GM19099 (cell line): ENCODE data around the gene PCDHGB6.
"Not testable (repeated sequence)": the region's sequence is repeated elsewhere in the genome, so short reads cannot be mapped to it uniquely, and the experiment has no call there.

ENCODE experiments used
- POLR2A ChIP-seq: IDR thresholded peaks from 3 replicates; pipeline ENCODE4 v1.6.1; 2011; ENCODE audit warnings: low read depth; ENCODE audit not compliant: insufficient read length; ENCODE audit errors: extremely low read depth

PCDHGB6 gene

DNA sequence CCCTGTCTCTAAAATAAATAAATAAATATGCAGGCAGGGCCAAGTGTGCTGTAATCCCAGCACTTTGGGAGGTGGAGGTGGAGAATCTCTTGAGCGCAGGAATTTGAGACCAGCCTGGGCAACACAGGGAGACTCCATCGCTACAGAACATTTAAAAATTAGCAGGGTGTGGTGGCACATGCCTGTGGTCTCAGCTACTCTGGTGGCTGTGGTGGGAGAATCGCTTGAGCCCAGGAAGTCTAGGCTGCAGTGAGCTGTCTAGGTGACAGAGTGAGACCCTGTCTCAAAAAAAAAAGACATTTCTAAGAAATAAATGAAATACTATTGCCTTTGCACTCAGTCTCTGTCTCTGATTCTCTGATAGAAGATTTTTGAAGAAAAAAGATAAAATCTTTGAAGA is 3.8 kb downstream of the PCDHGB6 start:
- TF ChIP-seq POLR2A, result no peak

DNA sequence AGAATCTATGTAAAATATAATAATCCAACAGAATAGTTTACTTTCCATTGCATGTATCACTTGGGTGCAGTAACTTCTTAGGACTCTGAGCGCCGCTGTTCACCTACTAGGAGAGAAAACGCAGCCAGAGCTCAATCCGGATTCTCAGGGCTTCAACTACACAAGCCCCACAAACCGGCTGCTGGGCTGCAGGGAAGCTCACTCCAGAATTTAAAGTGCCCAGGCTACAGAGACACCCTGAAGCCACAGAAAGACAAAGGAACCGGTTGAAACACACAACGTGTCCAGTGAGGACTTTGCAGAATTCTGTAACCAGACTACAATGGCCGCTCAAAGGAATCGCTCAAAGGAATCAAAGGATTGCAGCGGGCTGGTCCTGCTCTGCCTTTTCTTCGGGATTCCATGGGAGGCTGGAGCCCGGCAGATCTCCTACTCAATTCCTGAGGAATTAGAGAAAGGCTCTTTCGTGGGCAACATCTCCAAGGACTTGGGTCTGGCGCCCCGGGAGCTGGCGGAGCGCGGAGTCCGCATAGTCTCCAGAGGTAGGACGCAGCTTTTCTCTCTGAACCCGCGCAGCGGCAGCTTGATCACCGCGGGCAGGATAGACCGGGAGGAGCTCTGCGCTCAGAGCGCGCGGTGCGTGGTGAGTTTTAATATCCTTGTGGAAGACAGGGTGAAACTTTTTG is 5.2 kb downstream of the PCDHGB6 start, which contains the start of gene PCDHGA10:
Gene PCDHGA10, plus strand, starts transcription at position 134 of the 686 bp plus-strand sequence. Its CDS starts 189 bp downstream, at position 323.
- TF ChIP-seq POLR2A, result no peak

DNA sequence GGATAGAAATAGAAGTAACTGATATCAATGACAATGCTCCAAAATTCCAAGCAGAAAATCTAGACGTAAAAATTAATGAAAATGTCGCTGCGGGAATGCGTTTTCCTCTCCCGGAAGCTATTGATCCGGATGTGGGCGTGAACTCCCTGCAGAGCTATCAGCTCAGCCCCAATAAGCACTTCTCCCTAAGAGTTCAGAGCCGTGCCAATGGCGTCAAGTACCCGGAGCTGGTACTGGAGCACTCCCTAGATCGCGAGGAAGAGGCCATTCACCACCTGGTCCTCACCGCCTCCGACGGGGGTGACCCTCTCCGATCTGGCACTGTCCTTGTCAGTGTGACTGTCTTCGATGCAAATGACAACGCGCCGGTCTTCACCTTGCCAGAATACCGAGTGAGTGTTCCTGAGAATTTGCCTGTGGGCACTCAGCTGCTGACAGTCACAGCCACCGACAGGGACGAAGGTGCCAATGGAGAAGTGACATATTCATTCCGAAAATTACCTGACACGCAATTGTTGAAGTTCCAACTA is 5.8 kb downstream of the PCDHGB6 start:
- TF ChIP-seq POLR2A, result no peak

DNA sequence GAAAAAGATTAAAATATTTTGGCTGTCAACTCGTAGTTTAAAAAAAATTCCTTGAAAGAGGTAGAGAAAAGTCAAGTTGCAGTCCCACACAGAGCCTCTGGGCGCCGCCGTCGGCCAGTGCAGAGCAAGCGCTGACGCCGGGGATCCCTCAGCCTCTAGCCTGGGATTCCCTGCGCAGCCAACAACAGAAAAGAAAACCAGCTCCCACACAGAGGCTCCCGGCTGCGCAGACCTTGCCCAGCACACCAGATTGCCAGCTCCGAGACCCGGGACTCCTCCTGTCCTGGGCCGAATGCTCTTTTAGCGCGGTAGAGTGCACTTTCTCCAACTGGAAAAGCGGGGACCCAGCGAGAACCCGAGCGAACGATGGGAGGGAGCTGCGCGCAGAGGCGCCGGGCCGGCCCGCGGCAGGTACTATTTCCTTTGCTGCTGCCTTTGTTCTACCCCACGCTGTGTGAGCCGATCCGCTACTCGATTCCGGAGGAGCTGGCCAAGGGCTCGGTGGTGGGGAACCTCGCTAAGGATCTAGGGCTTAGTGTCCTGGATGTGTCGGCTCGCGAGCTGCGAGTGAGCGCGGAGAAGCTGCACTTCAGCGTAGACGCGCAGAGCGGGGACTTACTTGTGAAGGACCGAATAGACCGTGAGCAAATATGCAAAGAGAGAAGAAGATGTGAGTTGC is 9.8 kb downstream of the PCDHGB6 start, which contains the start of gene PCDHGB7:
Gene PCDHGB7, plus strand, starts transcription at position 184 of the 679 bp plus-strand sequence. Its CDS starts 183 bp downstream, at position 367.
- TF ChIP-seq POLR2A, result not testable (repeated sequence)

DNA sequence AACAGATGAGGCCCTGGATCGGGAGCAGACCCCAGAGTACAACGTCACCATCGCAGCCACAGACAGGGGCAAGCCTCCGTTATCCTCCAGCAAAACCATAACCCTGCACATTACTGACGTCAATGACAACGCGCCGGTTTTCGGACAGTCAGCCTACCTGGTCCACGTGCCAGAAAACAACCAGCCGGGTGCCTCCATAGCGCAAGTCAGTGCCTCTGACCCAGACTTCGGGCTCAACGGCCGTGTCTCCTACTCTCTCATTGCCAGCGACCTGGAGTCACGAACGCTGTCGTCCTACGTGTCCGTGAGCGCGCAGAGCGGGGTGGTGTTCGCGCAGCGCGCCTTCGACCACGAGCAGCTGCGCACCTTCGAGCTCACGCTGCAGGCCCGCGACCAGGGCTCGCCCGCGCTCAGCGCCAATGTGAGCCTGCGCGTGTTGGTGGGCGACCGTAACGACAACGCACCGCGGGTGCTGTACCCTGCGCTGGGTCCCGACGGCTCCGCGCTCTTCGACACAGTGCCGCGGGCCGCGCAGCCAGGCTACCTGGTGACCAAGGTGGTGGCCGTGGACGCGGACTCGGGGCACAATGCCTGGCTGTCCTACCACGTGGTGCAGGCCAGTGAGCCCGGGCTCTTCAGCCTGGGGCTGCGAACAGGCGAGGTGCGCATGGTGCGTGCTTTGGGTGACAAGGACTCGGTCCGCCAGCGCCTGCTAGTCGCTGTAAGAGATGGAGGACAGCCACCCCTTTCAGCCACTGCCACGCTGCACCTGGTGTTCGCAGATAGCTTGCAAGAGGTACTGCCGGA is 11.5 kb downstream of the PCDHGB6 start:
- no peak for TF ChIP-seq POLR2A

DNA sequence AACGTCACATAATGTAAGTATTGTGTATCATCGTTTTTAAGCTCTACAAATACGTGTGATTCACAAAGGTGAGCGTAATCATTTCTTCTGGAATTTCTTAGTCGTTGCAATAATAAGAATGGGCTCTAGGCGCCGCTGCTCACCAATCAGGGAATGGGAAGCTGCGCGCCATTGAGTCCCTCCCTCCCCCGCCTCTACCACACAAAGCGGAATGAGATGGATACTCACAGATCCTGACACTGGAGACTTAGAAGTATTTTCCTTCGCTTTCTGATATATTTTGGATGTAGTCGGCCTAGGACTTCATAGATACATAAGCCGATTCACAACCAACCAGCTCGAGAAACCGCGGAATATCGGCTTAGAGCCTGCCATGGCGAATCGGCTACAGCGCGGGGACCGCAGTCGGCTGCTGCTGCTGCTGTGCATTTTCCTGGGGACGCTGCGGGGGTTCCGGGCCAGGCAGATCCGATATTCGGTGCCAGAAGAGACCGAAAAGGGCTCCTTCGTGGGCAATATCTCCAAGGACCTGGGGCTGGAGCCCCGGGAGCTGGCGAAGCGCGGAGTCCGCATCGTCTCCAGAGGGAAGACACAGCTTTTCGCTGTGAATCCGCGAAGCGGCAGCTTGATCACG is 13.2 kb downstream of the PCDHGB6 start, which contains the start of gene PCDHGA11:
Gene PCDHGA11, plus strand, starts transcription at position 197 of the 634 bp plus-strand sequence. Its CDS starts 177 bp downstream, at position 374.
- TF ChIP-seq POLR2A, result no peak

DNA sequence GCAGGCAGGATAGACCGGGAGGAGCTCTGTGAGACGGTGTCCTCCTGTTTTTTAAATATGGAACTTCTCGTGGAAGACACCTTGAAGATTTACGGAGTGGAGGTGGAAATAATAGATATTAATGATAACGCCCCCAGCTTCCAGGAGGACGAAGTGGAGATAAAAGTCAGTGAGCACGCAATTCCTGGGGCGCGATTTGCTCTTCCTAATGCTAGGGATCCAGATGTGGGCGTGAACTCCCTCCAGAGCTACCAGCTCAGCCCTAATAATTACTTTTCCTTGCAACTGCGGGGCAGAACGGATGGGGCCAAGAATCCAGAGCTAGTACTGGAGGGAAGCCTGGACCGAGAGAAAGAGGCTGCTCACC is 13.7 kb downstream of the PCDHGB6 start:
- no peak for TF ChIP-seq POLR2A

DNA sequence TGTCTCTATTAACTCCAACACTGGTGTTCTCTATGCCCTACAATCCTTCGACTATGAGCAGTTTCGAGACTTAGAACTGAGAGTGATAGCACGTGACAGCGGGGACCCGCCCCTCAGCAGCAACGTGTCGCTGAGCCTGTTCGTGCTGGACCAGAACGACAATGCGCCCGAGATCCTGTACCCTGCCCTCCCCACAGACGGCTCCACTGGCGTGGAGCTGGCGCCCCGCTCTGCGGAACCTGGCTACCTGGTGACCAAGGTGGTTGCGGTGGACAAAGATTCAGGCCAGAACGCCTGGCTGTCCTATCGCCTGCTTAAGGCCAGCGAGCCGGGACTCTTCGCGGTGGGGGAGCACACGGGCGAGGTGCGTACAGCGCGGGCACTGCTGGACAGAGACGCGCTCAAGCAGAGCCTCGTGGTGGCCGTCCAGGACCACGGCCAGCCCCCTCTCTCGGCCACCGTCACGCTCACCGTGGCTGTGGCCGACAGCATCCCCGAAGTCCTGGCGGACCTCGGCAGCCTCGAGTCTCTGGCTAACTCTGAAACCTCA is 15.0 kb downstream of the PCDHGB6 start:
- TF ChIP-seq POLR2A, result no peak

DNA sequence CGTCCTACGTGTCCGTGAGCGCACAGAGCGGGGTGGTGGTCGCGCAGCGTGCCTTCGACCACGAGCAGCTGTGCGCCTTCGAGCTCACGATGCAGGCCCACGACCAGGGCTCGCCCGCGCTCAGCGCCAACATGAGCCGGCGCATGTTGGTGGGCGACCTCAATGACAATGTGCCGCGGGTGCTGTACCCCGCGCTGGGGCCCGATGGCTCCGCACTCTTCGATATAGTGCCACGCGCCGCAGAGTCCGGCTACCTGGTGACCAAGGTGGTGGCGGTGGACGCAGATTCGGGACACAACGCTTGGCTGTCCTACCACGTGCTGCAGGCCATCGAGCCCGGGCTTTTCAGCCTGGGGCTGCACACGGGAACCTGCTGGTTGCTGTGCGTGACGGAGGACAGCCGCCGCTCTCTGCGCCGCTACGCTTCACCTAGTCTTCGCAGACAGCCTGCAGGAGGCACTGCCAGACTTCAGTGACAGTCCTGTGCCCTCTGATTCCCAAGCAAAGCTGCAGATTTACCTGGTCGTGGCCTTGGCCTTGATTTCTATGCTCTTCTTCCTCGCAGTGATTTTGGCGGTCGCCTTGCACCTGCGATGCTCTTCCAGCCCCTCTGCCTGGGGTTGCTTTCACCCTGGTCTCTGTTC is 20.1 kb downstream of the PCDHGB6 start:
- TF ChIP-seq POLR2A, result no peak

DNA sequence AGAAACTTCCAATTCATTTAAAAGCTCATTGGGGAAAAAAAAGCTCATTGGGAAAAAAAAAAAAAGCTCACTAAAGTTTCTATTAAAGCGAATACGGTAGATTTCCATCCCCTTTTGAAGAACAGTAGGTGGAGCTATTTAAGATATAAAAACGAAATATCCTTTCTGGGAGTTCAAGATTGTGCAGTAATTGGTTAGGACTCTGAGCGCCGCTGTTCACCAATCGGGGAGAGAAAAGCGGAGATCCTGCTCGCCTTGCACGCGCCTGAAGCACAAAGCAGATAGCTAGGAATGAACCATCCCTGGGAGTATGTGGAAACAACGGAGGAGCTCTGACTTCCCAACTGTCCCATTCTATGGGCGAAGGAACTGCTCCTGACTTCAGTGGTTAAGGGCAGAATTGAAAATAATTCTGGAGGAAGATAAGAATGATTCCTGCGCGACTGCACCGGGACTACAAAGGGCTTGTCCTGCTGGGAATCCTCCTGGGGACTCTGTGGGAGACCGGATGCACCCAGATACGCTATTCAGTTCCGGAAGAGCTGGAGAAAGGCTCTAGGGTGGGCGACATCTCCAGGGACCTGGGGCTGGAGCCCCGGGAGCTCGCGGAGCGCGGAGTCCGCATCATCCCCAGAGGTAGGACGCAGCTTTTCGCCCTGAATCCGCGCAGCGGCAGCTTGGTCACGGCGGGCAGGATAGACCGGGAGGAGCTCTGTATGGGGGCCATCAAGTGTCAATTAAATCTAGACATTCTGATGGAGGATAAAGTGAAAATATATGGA is 22.7 kb downstream of the PCDHGB6 start, which contains the start of gene PCDHGA12:
Gene PCDHGA12, plus strand, starts transcription at position 176 of the 782 bp plus-strand sequence. Its CDS starts 253 bp downstream, at position 429.
- no peak for TF ChIP-seq POLR2A

DNA sequence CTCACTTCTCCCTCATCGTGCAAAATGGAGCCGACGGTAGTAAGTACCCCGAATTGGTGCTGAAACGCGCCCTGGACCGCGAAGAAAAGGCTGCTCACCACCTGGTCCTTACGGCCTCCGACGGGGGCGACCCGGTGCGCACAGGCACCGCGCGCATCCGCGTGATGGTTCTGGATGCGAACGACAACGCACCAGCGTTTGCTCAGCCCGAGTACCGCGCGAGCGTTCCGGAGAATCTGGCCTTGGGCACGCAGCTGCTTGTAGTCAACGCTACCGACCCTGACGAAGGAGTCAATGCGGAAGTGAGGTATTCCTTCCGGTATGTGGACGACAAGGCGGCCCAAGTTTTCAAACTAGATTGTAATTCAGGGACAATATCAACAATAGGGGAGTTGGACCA is 23.5 kb downstream of the PCDHGB6 start:
- TF ChIP-seq POLR2A, result peak; percentile 53

DNA sequence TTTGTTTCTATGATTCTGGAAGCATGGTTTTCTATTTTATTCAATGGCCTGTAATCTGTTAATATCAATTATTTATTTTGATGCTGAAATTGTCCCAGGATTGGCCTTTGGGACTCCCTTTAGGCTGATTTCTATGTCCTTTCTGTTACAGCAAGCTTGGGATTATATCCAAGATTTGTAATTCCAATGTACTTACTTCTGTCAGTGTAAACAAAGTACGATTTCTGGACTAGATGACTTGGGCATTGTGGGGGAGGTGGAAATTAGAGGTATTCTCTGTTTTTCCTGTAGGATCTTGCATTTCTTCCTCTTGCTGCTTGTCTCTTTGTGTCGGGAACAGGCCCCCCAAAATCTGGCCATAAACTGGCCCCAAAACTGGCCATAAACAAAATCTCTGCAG is 26.2 kb downstream of the PCDHGB6 start:
- TF ChIP-seq POLR2A, result no peak

DNA sequence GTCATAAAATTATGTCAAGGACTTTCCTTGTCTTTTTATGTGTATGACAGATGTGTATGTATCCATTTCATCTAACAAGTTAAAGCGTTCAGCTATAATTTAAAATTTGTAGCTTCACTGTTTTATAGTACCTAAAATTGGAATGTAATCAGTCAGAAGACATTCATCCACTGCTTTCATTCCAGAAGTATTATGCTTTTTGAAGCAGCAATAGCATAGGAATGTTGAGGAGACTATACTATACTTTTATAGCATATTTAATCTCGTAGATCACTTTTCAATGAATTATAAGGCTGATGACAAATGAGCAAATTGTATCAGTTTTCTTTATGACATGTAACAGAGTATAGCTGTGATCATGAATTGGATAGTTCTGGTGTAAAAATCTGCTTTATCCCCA is 29.4 kb downstream of the PCDHGB6 start:
- no peak for TF ChIP-seq POLR2A
